HL-60 (cell line): Measurements from ENCODE around the gene CCSER1.

Experiments
- DNase-seq, 2 experiments: peaks; one replicate each; pipeline ENCODE4 v3.0.0-alpha.2; 2010 to 2020; ENCODE audit warnings: low read depth in 1 of 2, low spot score in 1 of 2
- H3K27ac ChIP-seq: fragments of 250-450 bp; sonication (Bioruptor Pico); replicated peaks from 2 replicates; pipeline ENCODE4 v1.5.1; 2020; ENCODE audit warnings: mild to moderate bottlenecking, moderate library complexity
- H3K27me3 ChIP-seq: fragments of 250-450 bp; sonication (Bioruptor Pico); 2 replicates; pipeline ENCODE4 v1.5.1; 2021; ENCODE audit warnings: mild to moderate bottlenecking, moderate library complexity; ENCODE audit not compliant: insufficient read depth, poor library complexity, severe bottlenecking
- H3K4me3 ChIP-seq: replicated peaks from 2 replicates; pipeline ENCODE4 v1.5.1; 2011; ENCODE audit warnings: mild to moderate bottlenecking, control low read depth, low read length; ENCODE audit not compliant: insufficient read depth
- CTCF ChIP-seq: IDR thresholded peaks from one replicate; pipeline ENCODE4 v1.5.1; 2011; ENCODE audit warnings: low read length, control low read depth, inconsistent platforms; ENCODE audit not compliant: insufficient read depth
- GABPA ChIP-seq: IDR thresholded peaks from 2 replicates; pipeline ENCODE4 v1.6.1; 2012; ENCODE audit warnings: low read depth
- POLR2AphosphoS5 ChIP-seq: IDR thresholded peaks from 2 replicates; pipeline ENCODE4 v1.6.1; 2012; ENCODE audit warnings: low read depth
- REST ChIP-seq: IDR thresholded peaks from 2 replicates; pipeline ENCODE4 v1.6.1; 2012; ENCODE audit warnings: low read depth; ENCODE audit not compliant: insufficient replicate concordance
- SPI1 ChIP-seq: IDR thresholded peaks from 2 replicates; pipeline ENCODE4 v1.6.1; 2012; ENCODE audit warnings: low read depth, mild to moderate bottlenecking, borderline replicate concordance

CCSER1 gene

GRCh38 chr4:91567594-91567993 is 1440.4 kb downstream of the CCSER1 start:
- no peak for TF ChIP-seq GABPA
- no peak for TF ChIP-seq REST
- no peak for TF ChIP-seq POLR2AphosphoS5
- no peak for TF ChIP-seq CTCF
- TF ChIP-seq SPI1 = no peak
- Histone ChIP-seq H3K27me3 (no peaks in the 10 kb centered on the region), H3K4me3 (no peak overlapping the region), H3K27ac (no peak overlapping the region)
- DNase-seq = no peak

- no peak overlapping the region for H3K4me3 ChIP-seq
- TF ChIP-seq REST (no peak), SPI1 (no peak), CTCF (no peak), GABPA (no peak), POLR2AphosphoS5 (no peak)
- no peaks in the 10 kb centered on the region for H3K27me3 ChIP-seq
- H3K27ac ChIP-seq = no peak overlapping the region
- no peak for DNase-seq
Measured at GRCh38 chr4:91577864-91578263, 1450.7 kb downstream of the CCSER1 start.

GRCh38 chr4:91590260-91590659 is 1463.1 kb downstream of the CCSER1 start:
- H3K4me3 ChIP-seq = no peak overlapping the region
- H3K27me3 ChIP-seq = no peaks in the 10 kb centered on the region
- no peak overlapping the region for H3K27ac ChIP-seq
- no peak for TF ChIP-seq REST
- no peak for TF ChIP-seq SPI1
- no peak for TF ChIP-seq POLR2AphosphoS5
- no peak for TF ChIP-seq CTCF
- TF ChIP-seq GABPA = no peak
- DNase-seq = no peak
